ENCODE measurements around the gene GATB.
A peak's percentile ranks its signal among the peaks of the same experiment; 100 is the strongest.

GATB gene

GRCh38 chr4:151799417-151800012, 38.7 kb upstream of the GATB start:
- DNase-seq (ENCODE audit: low read depth), result no peak
- TF ChIP-seq CTCF (IDR thresholded peaks at IDR 0.05; ENCODE audit: low read depth, low read length), result no peak
- no peak for TF ChIP-seq POLR2A (IDR thresholded peaks at IDR 0.05; ENCODE audit: extremely low read depth, insufficient read length)
- H3K4me3 ChIP-seq (ENCODE audit: low read depth, low read length), result no peak overlapping the region

GRCh38 chr4:151798678-151799416, 38.0 kb upstream of the GATB start:
- H3K4me3 ChIP-seq (ENCODE audit: low read depth, low read length), result no peak overlapping the region

GRCh38 chr4:151797853-151798252, 37.0 kb upstream of the GATB start:
- H3K4me3 ChIP-seq (ENCODE audit: low read depth, low read length), result no peak overlapping the region
- DNase-seq (ENCODE audit: low read depth), result no peak
- TF ChIP-seq POLR2A (IDR thresholded peaks at IDR 0.05; ENCODE audit: extremely low read depth, insufficient read length) (no peak), MYC (IDR thresholded peaks at IDR 0.05; ENCODE audit: low read depth, low read length) (no peak), MAX (IDR thresholded peaks at IDR 0.05; ENCODE audit: low read depth, low read length) (no peak), CTCF (IDR thresholded peaks at IDR 0.05; ENCODE audit: low read depth, low read length) (no peak)

More at GRCh38 chr4:151798678-151799416, 38.0 kb upstream of the GATB start:
- no peak for TF ChIP-seq POLR2A (IDR thresholded peaks at IDR 0.05; ENCODE audit: extremely low read depth, insufficient read length)
- TF ChIP-seq MAX (IDR thresholded peaks at IDR 0.05; ENCODE audit: low read depth, low read length), result no peak
- TF ChIP-seq MYC (IDR thresholded peaks at IDR 0.05; ENCODE audit: low read depth, low read length), result no peak
- TF ChIP-seq CTCF (IDR thresholded peaks at IDR 0.05; ENCODE audit: low read depth, low read length), result no peak
- peak; percentile 1 for DNase-seq (ENCODE audit: low read depth)

GRCh38 chr4:151797131-151797530, 36.3 kb upstream of the GATB start:
- TF ChIP-seq MYC (IDR thresholded peaks at IDR 0.05; ENCODE audit: low read depth, low read length) (no peak), CTCF (IDR thresholded peaks at IDR 0.05; ENCODE audit: low read depth, low read length) (no peak), POLR2A (IDR thresholded peaks at IDR 0.05; ENCODE audit: extremely low read depth, insufficient read length) (no peak), MAX (IDR thresholded peaks at IDR 0.05; ENCODE audit: low read depth, low read length) (no peak)
- no peak overlapping the region for H3K4me3 ChIP-seq (ENCODE audit: low read depth, low read length)
- no peak for DNase-seq (ENCODE audit: low read depth)

- no peak for DNase-seq (ENCODE audit: low read depth)
- TF ChIP-seq MYC (IDR thresholded peaks at IDR 0.05; ENCODE audit: low read depth, low read length) (no peak), CTCF (IDR thresholded peaks at IDR 0.05; ENCODE audit: low read depth, low read length) (no peak)
- H3K4me3 ChIP-seq (ENCODE audit: low read depth, low read length), result no peak overlapping the region
These were observed 35.3 kb upstream of the GATB start for GRCh38 chr4:151796106-151796505.

GRCh38 chr4:151792995-151793394, 32.2 kb upstream of the GATB start:
- TF ChIP-seq POLR2A (IDR thresholded peaks at IDR 0.05; ENCODE audit: extremely low read depth, insufficient read length) (no peak), MYC (IDR thresholded peaks at IDR 0.05; ENCODE audit: low read depth, low read length) (no peak), CTCF (IDR thresholded peaks at IDR 0.05; ENCODE audit: low read depth, low read length) (no peak), MAX (IDR thresholded peaks at IDR 0.05; ENCODE audit: low read depth, low read length) (no peak)
- H3K4me3 ChIP-seq (ENCODE audit: low read depth, low read length), result no peak overlapping the region
- DNase-seq (ENCODE audit: low read depth), result no peak

Measured in NB4 (cell line).